ENCODE data around the gene PVALEF.

GRCh38 chr17:81187586-81188490 is 22.5 kb downstream of the PVALEF start:
- TF ChIP-seq CTCF (IDR thresholded peaks at IDR 0.05), result no peak
- no peak for TF ChIP-seq POLR2A (IDR thresholded peaks at IDR 0.05)

Measured in uterus (tissue), 2 donors.